K562 (cell line): ENCODE measurements around the gene CLCA2. TPM values are rescaled to one million over a fixed set of nuclear protein-coding genes. Genes with fewer than 3 reads are reported as not detected.

Experiments used
- ATAC-seq: fragments of 200-7000 bp; cut with Tn5 transposase; 3 replicates; pipeline ENCODE4 v1.9.1; 2020; ENCODE audit warnings: moderate library complexity
- BruUV-seq: library from RNA; stranded (reverse); fragments of 400-500 nt; replicated peaks from 2 replicates; lab custom pipeline; 2021; lab: Mats Ljungman, UMichigan
- CTCF ChIA-PET: fragments of 300-600 bp; formaldehyde crosslinking; extraction: SDS; loops from one replicate; lab custom pipeline; 2021; ENCODE audit warnings: low intra/inter-chr PET ratio; lab: Yijun Ruan, JAX
- POLR2A ChIA-PET: fragments of 300-600, 350-650 bp; sonication (Branson Sonifier 250); formaldehyde crosslinking; extraction: SDS; loops from one replicate; lab custom pipeline; 2021; ENCODE audit warnings: antibody characterized with exemption, inconsistent platforms; lab: Yijun Ruan, JAX
- DNase-seq, 4 experiments: peaks; one replicate each; pipeline versions ENCODE4 v3.0.0 to v3.0.0-alpha.2; 2011 to 2018; ENCODE audit warnings: low spot score in 3 of 4, mixed read lengths in 3 of 4; ENCODE audit errors: extremely low read depth in 1 of 4
- FAIRE-seq: peaks from 2 replicates; lab custom pipeline; 2011; peaks lifted over from hg19 to GRCh38; lab: Jason Lieb, UNC
- H2AFZ ChIP-seq: 2 replicates; pipeline ENCODE4 v1.6.0; 2011; ENCODE audit warnings: low read depth, low read length, control low read depth, inconsistent platforms
- H3K27ac ChIP-seq: fragments of 200-600 bp; 3 replicates; pipeline ENCODE4 v1.8.0; 2011; ENCODE audit warnings: low read depth, mild to moderate bottlenecking, control low read depth, inconsistent platforms, low read length, moderate library complexity, mixed read lengths; ENCODE audit errors: extremely low read depth
- H3K27me3 ChIP-seq, 2 experiments: fragments of 300-600 bp in 1 of 2; 2 replicates in 1 of 2; 3 replicates in 1 of 2; pipeline versions ENCODE4 v1.6.0 to v1.8.0; 2011; ENCODE audit warnings: inconsistent platforms in 2 of 2, low read length in 2 of 2, mild to moderate bottlenecking in 1 of 2, mixed read lengths in 1 of 2, moderate library complexity in 1 of 2; ENCODE audit not compliant: control insufficient read depth in 2 of 2, insufficient read depth in 2 of 2
- H3K36me3 ChIP-seq: fragments of 300-600 bp; 3 replicates; pipeline ENCODE4 v1.8.0; 2011; ENCODE audit warnings: mild to moderate bottlenecking, low read length, inconsistent platforms; ENCODE audit not compliant: control insufficient read depth, insufficient read depth
- H3K4me1 ChIP-seq, 2 experiments: fragments of 200-600 bp in 1 of 2; replicated peaks in 1 of 2; 2 replicates in 1 of 2; 3 replicates in 1 of 2; pipeline versions ENCODE4 v1.5.1 to v1.8.0; 2011; ENCODE audit warnings: inconsistent platforms in 2 of 2, low read length in 2 of 2, mild to moderate bottlenecking in 1 of 2, mixed read lengths in 1 of 2, moderate library complexity in 1 of 2; ENCODE audit not compliant: control insufficient read depth in 2 of 2, insufficient read depth in 2 of 2
- H3K4me2 ChIP-seq: 2 replicates; pipeline ENCODE4 v1.6.1; 2011; ENCODE audit warnings: low read length, control low read depth, inconsistent platforms, mixed read lengths; ENCODE audit not compliant: insufficient read depth
- H3K4me3 ChIP-seq: fragments of 200-600 bp; sonication (generic), shearing (Covaris generic); 2 replicates; pipeline ENCODE4 v1.5.1; 2016; ENCODE audit warnings: control low read depth, inconsistent platforms
- H3K79me2 ChIP-seq: fragments of 200-600 bp; 3 replicates; pipeline ENCODE4 v1.8.0; 2011; ENCODE audit warnings: low read length, inconsistent platforms; ENCODE audit not compliant: control insufficient read depth, insufficient read depth
- H3K9ac ChIP-seq, 2 experiments: 2 replicates each; pipeline versions ENCODE4 v1.6.0 to v1.6.1; 2011; ENCODE audit warnings: low read depth in 2 of 2, low read length in 2 of 2, control low read depth in 1 of 2, inconsistent platforms in 1 of 2, mild to moderate bottlenecking in 1 of 2, mixed read lengths in 1 of 2; ENCODE audit not compliant: insufficient read depth in 1 of 2
- H3K9me1 ChIP-seq: one replicate; pipeline ENCODE4 v1.6.0; 2011; ENCODE audit warnings: inconsistent platforms, mild to moderate bottlenecking, low read length, moderate library complexity; ENCODE audit not compliant: control insufficient read depth, insufficient read depth
- H3K9me3 ChIP-seq: replicated peaks from 2 replicates; pipeline ENCODE4 v1.5.1; 2011; ENCODE audit warnings: low read depth, low read length, inconsistent platforms; ENCODE audit not compliant: control insufficient read depth, insufficient read depth
- H4K20me1 ChIP-seq: replicated peaks from 2 replicates; pipeline ENCODE4 v1.6.1; 2011; ENCODE audit warnings: low read length, inconsistent platforms, mixed read lengths; ENCODE audit not compliant: control insufficient read depth, insufficient read depth
- SAP30 ChIP-seq: fragments of 200-600 bp; sonication (generic); IDR thresholded peaks from 2 replicates; pipeline ENCODE4 v1.6.1; 2012; ENCODE audit warnings: borderline replicate concordance, low read depth, mild to moderate bottlenecking, moderate library complexity, low read length, control low read depth, inconsistent platforms; ENCODE audit not compliant: insufficient read depth, poor library complexity, severe bottlenecking
- WGBS: fragments of 100-300 bp; shearing (Covaris generic); methylation state at CpG from one replicate; pipeline ENCODE4 v1.1.6; 2016; ENCODE audit warnings: low coverage, mixed read lengths; ENCODE audit not compliant: insufficient coverage; ENCODE audit errors: missing lambda C conversion rate; 5-methylcytosine and 5-hydroxymethylcytosine counted together
- in situ Hi-C: fragments of 300-500 bp; cut with MboI; formaldehyde crosslinking; loops from 4 replicates; pipeline ENCODE4 v1.15.0; 2018; ENCODE audit warnings: inconsistent platforms, mixed read lengths
- intact Hi-C: fragments of 100-400 bp; cut with micrococcal nuclease; formaldehyde crosslinking; loops from 2 replicates; pipeline ENCODE4 v1.14.2; 2022
- polyA plus RNA-seq, 8 experiments: library from polyadenylated mRNA; depleted of rRNA in 4 of 8; stranded (reverse) in 5 of 8; unstranded in 3 of 8; fragments of >200 nt; fragmentation: Nextera tagmentation in 2 of 8; fragmentation: Illumina TruSeq in 1 of 8; extraction: Ambion mirVana in 2 of 8; extraction: Trizol in 1 of 8; gene quantifications; 2 replicates each; pipeline versions ENCODE4 v1.2.1 to v1.2.3, GENCODE V29; 2011 to 2014; ENCODE audit warnings: inconsistent platforms in 1 of 8, missing spikeins in 1 of 8
- total RNA-seq, 7 experiments: library from RNA; depleted of rRNA in 6 of 7; stranded (reverse); fragments of >200 nt in 6 of 7; fragmentation: Illumina TruSeq in 2 of 7; extraction: Trizol in 2 of 7; gene quantifications; 2 replicates each; pipeline versions ENCODE4 v1.2.1 to v1.2.3, GENCODE V29; 2011 to 2021; ENCODE audit warnings: low replicate concordance in 1 of 7
- TF ChIP-seq, protein P1 (sequence below), 2 experiments: fragments of 450-650 bp in 1 of 2; sonication (generic) in 1 of 2; formaldehyde crosslinking in 1 of 2; IDR thresholded peaks in 1 of 2; conservative IDR thresholded peaks in 1 of 2; 2 replicates each; pipeline versions ENCODE4 v1.6.1 to v1.8.1; 2016 to 2023; ENCODE audit warnings: mild to moderate bottlenecking in 2 of 2, moderate library complexity in 2 of 2, inconsistent platforms in 1 of 2, missing genetic modification reagents in 1 of 2

CLCA2 gene
- total and polyA plus RNA-seq, 9 of the 15 experiments (the other 6 are each of a cell fraction or from before 2014, with no cell fraction given) = 0.03 TPM; not detected in 8

DNA sequence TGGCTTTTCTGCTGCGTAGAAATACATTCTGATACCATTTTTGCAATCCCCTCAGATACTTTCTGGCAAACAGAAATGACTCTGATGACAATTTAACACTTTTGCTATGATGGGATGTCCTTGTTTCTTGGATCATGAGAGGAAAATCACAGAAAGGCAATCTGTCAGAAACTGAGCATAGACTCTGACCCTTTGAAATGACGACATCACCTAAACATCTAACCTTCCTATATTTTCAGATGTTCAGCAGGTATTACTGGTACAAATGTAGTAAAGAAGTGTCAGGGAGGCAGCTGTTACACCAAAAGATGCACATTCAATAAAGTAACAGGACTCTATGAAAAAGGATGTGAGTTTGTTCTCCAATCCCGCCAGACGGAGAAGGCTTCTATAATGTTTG lies 58.0 kb downstream of the CLCA2 start:
- no peak for FAIRE-seq
- Histone ChIP-seq H4K20me1 (no peaks in the 10 kb centered on the region), H3K4me1 (no peaks in the 10 kb centered on the region; a peak in 1 of 5 replicates), H2AFZ (no peak overlapping the region), H3K27me3 (peaks cover 0 to 4% of the 10 kb centered on the region in 2 experiments; a peak in 1 of 5 replicates), H3K4me3 (no peak overlapping the region), H3K9me3 (no peaks in the 10 kb centered on the region), H3K9ac (no peak overlapping the region), H3K36me3 (no peaks in the 10 kb centered on the region), H3K9me1 (no peaks in the 10 kb centered on the region), H3K79me2 (no peaks in the 10 kb centered on the region), H3K4me2 (no peak overlapping the region), H3K27ac (no peak overlapping the region)
- 8% methylated on average over 4 of the region's 4 CpGs for WGBS
- intact Hi-C loops (no loop called here), in situ Hi-C loops (no loop called here)
- no TSS peak for BruUV-seq
- POLR2A ChIA-PET = no interaction called here
- no peak for ATAC-seq
- no peak for TF ChIP-seq SAP30
- TF ChIP-seq, protein P1, sequence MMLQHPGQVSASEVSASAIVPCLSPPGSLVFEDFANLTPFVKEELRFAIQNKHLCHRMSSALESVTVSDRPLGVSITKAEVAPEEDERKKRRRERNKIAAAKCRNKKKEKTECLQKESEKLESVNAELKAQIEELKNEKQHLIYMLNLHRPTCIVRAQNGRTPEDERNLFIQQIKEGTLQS (IDR thresholded peaks at IDR 0.05) = peak; percentile 13; the same call in 1 of the 2 replicates
- TF ChIP-seq, protein P1 (CRISPR knock-in tag; conservative IDR thresholded peaks at IDR 0.05) = no peak
- no peak for DNase-seq
- CTCF ChIA-PET = interaction anchor here (0.6 kb wide), 1 partner anchor 941 kb away, joined by 3 read pairs; no protein-coding TSS in a partner anchor
